HepG2 (cell line): ENCODE measurements around the gene C20orf204. TPM values are rescaled to one million over a fixed set of nuclear protein-coding genes. Genes with fewer than 3 reads are reported as not detected.
A peak's percentile ranks its signal among the peaks of the same experiment; 100 is the strongest.

Source experiments
- CHCHD3 ChIP-seq: sonication (generic); formaldehyde crosslinking; IDR thresholded peaks from 2 replicates; pipeline ENCODE4 v1.8.0; 2022; ENCODE audit warnings: mild to moderate bottlenecking, missing genetic modification reagents, moderate library complexity
- DDIT3 ChIP-seq: sonication (generic); formaldehyde crosslinking; IDR thresholded peaks from 2 replicates; pipeline ENCODE4 v1.4.0; 2020; ENCODE audit warnings: mild to moderate bottlenecking, missing genetic modification reagents
- E2F5 ChIP-seq: sonication (generic); formaldehyde crosslinking; conservative IDR thresholded peaks from 2 replicates; pipeline ENCODE4 v1.4.0; 2020; ENCODE audit warnings: missing genetic modification reagents
- ETV6 ChIP-seq: sonication (generic); formaldehyde crosslinking; conservative IDR thresholded peaks from 2 replicates; pipeline ENCODE4 v1.4.0; 2020; ENCODE audit warnings: missing genetic modification reagents
- HOXA9 ChIP-seq: sonication (generic); formaldehyde crosslinking; IDR thresholded peaks from 2 replicates; pipeline ENCODE4 v1.8.1; 2022; ENCODE audit warnings: missing genetic modification reagents, mild to moderate bottlenecking, moderate library complexity, borderline replicate concordance
- KLF16 ChIP-seq, 2 experiments: sonication (generic) in 1 of 2; formaldehyde crosslinking in 1 of 2; IDR thresholded peaks; 2 replicates each; pipeline versions ENCODE4 v1.6.1 to v1.8.0; 2016 to 2023; ENCODE audit warnings: missing genetic modification reagents in 2 of 2, missing compliant biosample characterization in 1 of 2
- MTERF4 ChIP-seq: sonication (generic); formaldehyde crosslinking; IDR thresholded peaks from 2 replicates; pipeline ENCODE4 v1.8.0; 2023; ENCODE audit warnings: mild to moderate bottlenecking, missing genetic modification reagents
- MTF2 ChIP-seq: sonication (generic); formaldehyde crosslinking; IDR thresholded peaks from 2 replicates; pipeline ENCODE4 v1.5.0; 2020; ENCODE audit warnings: missing genetic modification reagents, borderline replicate concordance
- PLSCR1 ChIP-seq: sonication (generic); formaldehyde crosslinking; IDR thresholded peaks from 2 replicates; pipeline ENCODE4 v1.5.0; 2020; ENCODE audit warnings: missing genetic modification reagents, mild to moderate bottlenecking, borderline replicate concordance
- SKIL ChIP-seq: sonication (generic); formaldehyde crosslinking; IDR thresholded peaks from 2 replicates; pipeline ENCODE4 v1.8.0; 2022; ENCODE audit warnings: missing genetic modification reagents, mild to moderate bottlenecking, moderate library complexity, borderline replicate concordance
- SMAD3 ChIP-seq: sonication (generic); formaldehyde crosslinking; IDR thresholded peaks from 2 replicates; pipeline ENCODE4 v1.4.0; 2020; ENCODE audit warnings: missing genetic modification reagents
- SP2 ChIP-seq: sonication (generic); formaldehyde crosslinking; IDR thresholded peaks from 2 replicates; pipeline ENCODE4 v1.5.1; 2020; ENCODE audit warnings: mild to moderate bottlenecking, missing genetic modification reagents
- TOPORS ChIP-seq: sonication (generic); formaldehyde crosslinking; IDR thresholded peaks from 2 replicates; pipeline ENCODE4 v1.8.0; 2023; ENCODE audit warnings: mild to moderate bottlenecking, missing genetic modification reagents
- ZBTB38 ChIP-seq: sonication (generic); formaldehyde crosslinking; IDR thresholded peaks from 2 replicates; pipeline ENCODE4 v1.5.1; 2020; ENCODE audit warnings: mild to moderate bottlenecking, missing genetic modification reagents
- ZNF512B ChIP-seq: sonication (generic); formaldehyde crosslinking; IDR thresholded peaks from 2 replicates; pipeline ENCODE4 v1.5.1; 2020; ENCODE audit warnings: missing genetic modification reagents, mild to moderate bottlenecking, borderline replicate concordance
- ZNF580 ChIP-seq: IDR thresholded peaks from 2 replicates; pipeline ENCODE4 v1.6.1; 2016; ENCODE audit warnings: low read depth, borderline replicate concordance
- ZSCAN5A ChIP-seq: sonication (generic); formaldehyde crosslinking; IDR thresholded peaks from 2 replicates; pipeline ENCODE4 v1.8.0; 2022; ENCODE audit warnings: mild to moderate bottlenecking, missing genetic modification reagents, borderline replicate concordance
- polyA plus RNA-seq, 8 experiments: library from polyadenylated mRNA; depleted of rRNA in 3 of 8; stranded (reverse) in 7 of 8; unstranded in 1 of 8; fragments of >200 nt; fragmentation: Illumina TruSeq in 4 of 8; extraction: Trizol in 4 of 8; gene quantifications; 2 replicates each; pipeline versions ENCODE4 v1.2.1 to v1.2.3, GENCODE V29; 2011 to 2016; ENCODE audit warnings: low read depth in 4 of 8, missing spikeins in 1 of 8, mixed read lengths in 1 of 8; ENCODE audit not compliant: insufficient read depth in 1 of 8
- total RNA-seq, 5 experiments: library from RNA; depleted of rRNA; stranded (reverse); fragments of >200 nt; fragmentation: Illumina TruSeq; extraction: Trizol; gene quantifications; 2 replicates each; pipeline ENCODE4 v1.2.3, GENCODE V29; 2016; ENCODE audit warnings: low read depth in 1 of 5

The C20orf204 gene
- total and polyA plus RNA-seq, 2 of the 13 experiments (the other 11 are each of a cell fraction or from before 2014, with no cell fraction given) = 22.1 to 80.0 TPM

GRCh38 chr20:64080013-64080812 is 44.2 kb downstream of the C20orf204 start, which contains the start of gene OPRL1 (continued):
- TF ChIP-seq KLF16 (CRISPR knock-in tag; IDR thresholded peaks at IDR 0.05) (no peak), SKIL (CRISPR knock-in tag) (no peak), DDIT3 (CRISPR knock-in tag) (no peak), HOXA9 (no peak), ETV6 (CRISPR knock-in tag) (0 out of 2 replicates have a peak, but pooled peaks have one; percentile 38), ZSCAN5A (no peak; the same call in 1 of the 2 replicates), E2F5 (no peak; the same call in 1 of the 2 replicates), ZNF512B (CRISPR knock-in tag) (no peak), SP2 (0 out of 2 replicates have a peak, but pooled peaks have one; percentile 32), TOPORS (CRISPR knock-in tag) (peak; percentile 66; the same call in 1 of the 2 replicates), CHCHD3 (no peak), PLSCR1 (CRISPR knock-in tag) (no peak), ZNF580 (0 out of 2 replicates have a peak, but pooled peaks have one; percentile 29), SMAD3 (CRISPR knock-in tag) (no peak), MTERF4 (CRISPR knock-in tag) (0 out of 2 replicates have a peak, but pooled peaks have one; percentile 30), MTF2 (CRISPR knock-in tag) (0 out of 2 replicates have a peak, but pooled peaks have one; percentile 13), ZBTB38 (CRISPR knock-in tag) (peak; percentile 22; the same call in 1 of the 2 replicates)
